ENCODE data around the gene FEZ2. TPM values are rescaled to one million over a fixed set of nuclear protein-coding genes. Genes with fewer than 3 reads are reported as not detected.

Gene FEZ2
- total and polyA plus RNA-seq, 2 donors from 2014 or later, result 46.4 to 48.3 TPM

GRCh38 chr2:36578343-36579296 lies 19.3 kb downstream of the FEZ2 start:
- no peaks in the 10 kb centered on the region for H3K27me3 ChIP-seq (ENCODE audit: control insufficient read depth, insufficient read depth, low read length)
- peaks cover 8 to 26% (median 23%) of the 10 kb centered on the region in 3 donors for H3K36me3 ChIP-seq (ENCODE audit: control insufficient read depth in 2 of 3, insufficient read depth in 3 of 3, low read length in 3 of 3)
- H3K4me1 ChIP-seq (ENCODE audit: control insufficient read depth in 2 of 3, insufficient read depth in 2 of 3, low read depth in 1 of 3, low read length in 3 of 3), result no peaks in the 10 kb centered on the region
- no peak overlapping the region for H3K27ac ChIP-seq (ENCODE audit: low read depth in 2 of 2, low read length in 2 of 2)
- no peak for DNase-seq
- TF ChIP-seq, protein P1, sequence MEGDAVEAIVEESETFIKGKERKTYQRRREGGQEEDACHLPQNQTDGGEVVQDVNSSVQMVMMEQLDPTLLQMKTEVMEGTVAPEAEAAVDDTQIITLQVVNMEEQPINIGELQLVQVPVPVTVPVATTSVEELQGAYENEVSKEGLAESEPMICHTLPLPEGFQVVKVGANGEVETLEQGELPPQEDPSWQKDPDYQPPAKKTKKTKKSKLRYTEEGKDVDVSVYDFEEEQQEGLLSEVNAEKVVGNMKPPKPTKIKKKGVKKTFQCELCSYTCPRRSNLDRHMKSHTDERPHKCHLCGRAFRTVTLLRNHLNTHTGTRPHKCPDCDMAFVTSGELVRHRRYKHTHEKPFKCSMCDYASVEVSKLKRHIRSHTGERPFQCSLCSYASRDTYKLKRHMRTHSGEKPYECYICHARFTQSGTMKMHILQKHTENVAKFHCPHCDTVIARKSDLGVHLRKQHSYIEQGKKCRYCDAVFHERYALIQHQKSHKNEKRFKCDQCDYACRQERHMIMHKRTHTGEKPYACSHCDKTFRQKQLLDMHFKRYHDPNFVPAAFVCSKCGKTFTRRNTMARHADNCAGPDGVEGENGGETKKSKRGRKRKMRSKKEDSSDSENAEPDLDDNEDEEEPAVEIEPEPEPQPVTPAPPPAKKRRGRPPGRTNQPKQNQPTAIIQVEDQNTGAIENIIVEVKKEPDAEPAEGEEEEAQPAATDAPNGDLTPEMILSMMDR (IDR thresholded peaks at IDR 0.05; ENCODE audit: borderline replicate concordance, extremely low read depth, insufficient read depth), result no peak
- intact Hi-C loops (cut with DNase I), result no loop called here
- no peak overlapping the region for H3K4me3 ChIP-seq (ENCODE audit: low read length in 3 of 3)
- H3K9me3 ChIP-seq (ENCODE audit: control insufficient read depth in 2 of 3, insufficient read depth in 1 of 3, low read length in 3 of 3), result no peaks in the 10 kb centered on the region
- no peak for FAIRE-seq
- no peak overlapping the region for H3K9ac ChIP-seq (ENCODE audit: low read length in 3 of 3)

- no peak overlapping the region for H3K9ac ChIP-seq (ENCODE audit: low read length in 3 of 3)
- intact Hi-C loops (cut with DNase I), result no loop called here
- no peak overlapping the region for H3K27ac ChIP-seq (ENCODE audit: low read depth in 2 of 2, low read length in 2 of 2)
- TF ChIP-seq, protein P1 (IDR thresholded peaks at IDR 0.05; ENCODE audit: borderline replicate concordance, extremely low read depth, insufficient read depth), result no peak
- no peaks in the 10 kb centered on the region for H3K9me3 ChIP-seq (ENCODE audit: control insufficient read depth in 2 of 3, insufficient read depth in 1 of 3, low read length in 3 of 3)
- no peak for DNase-seq
- FAIRE-seq, result no peak
- H3K4me3 ChIP-seq (ENCODE audit: low read length in 3 of 3), result no peak overlapping the region
- no peaks in the 10 kb centered on the region for H3K4me1 ChIP-seq (ENCODE audit: control insufficient read depth in 2 of 3, insufficient read depth in 2 of 3, low read depth in 1 of 3, low read length in 3 of 3)
- no peaks in the 10 kb centered on the region for H3K27me3 ChIP-seq (ENCODE audit: control insufficient read depth, insufficient read depth, low read length)
- H3K36me3 ChIP-seq (ENCODE audit: control insufficient read depth in 2 of 3, insufficient read depth in 3 of 3, low read length in 3 of 3), result peaks cover 8 to 26% (median 23%) of the 10 kb centered on the region in 3 donors
Observed at GRCh38 chr2:36577884-36578283, 20.1 kb downstream of the FEZ2 start.

- FAIRE-seq, result no peak
- Histone ChIP-seq H3K27me3 (ENCODE audit: control insufficient read depth, insufficient read depth, low read length) (no peaks in the 10 kb centered on the region), H3K36me3 (ENCODE audit: control insufficient read depth in 2 of 3, insufficient read depth in 3 of 3, low read length in 3 of 3) (peaks cover 6 to 19% (median 7%) of the 10 kb centered on the region in 3 donors), H3K4me3 (ENCODE audit: low read length in 3 of 3) (no peak overlapping the region), H3K4me1 (ENCODE audit: control insufficient read depth in 2 of 3, insufficient read depth in 2 of 3, low read depth in 1 of 3, low read length in 3 of 3) (no peaks in the 10 kb centered on the region), H3K27ac (ENCODE audit: low read depth in 2 of 2, low read length in 2 of 2) (no peak overlapping the region), H3K9me3 (ENCODE audit: control insufficient read depth in 2 of 3, insufficient read depth in 1 of 3, low read length in 3 of 3) (no peaks in the 10 kb centered on the region), H3K9ac (ENCODE audit: low read length in 3 of 3) (no peak overlapping the region)
- intact Hi-C loops (cut with DNase I), result no loop called here
- DNase-seq, result no peak
- TF ChIP-seq, protein P1 (IDR thresholded peaks at IDR 0.05; ENCODE audit: borderline replicate concordance, extremely low read depth, insufficient read depth), result no peak
Observed at GRCh38 chr2:36574560-36574959, 23.4 kb downstream of the FEZ2 start.
